ENCODE results near the gene FAIM.
"Not testable (repeated sequence)": the region's sequence is repeated elsewhere in the genome, so short reads cannot be mapped to it uniquely, and the experiment has no call there.

FAIM gene

GRCh38 chr3:138608322-138609135, at the start of gene FAIM:
Gene FAIM, plus strand, starts transcription at chr3:138608771. Its CDS starts 10,956 bp downstream, at chr3:138619727.
- peak; percentile 55 to 77 (median 61) for DNase-seq

- no peak for DNase-seq
These were observed 49.4 kb upstream of the FAIM start for GRCh38 chr3:138559134-138559533.

- no peak for DNase-seq
These were observed 48.1 kb upstream of the FAIM start for GRCh38 chr3:138560501-138560900.

GRCh38 chr3:138562902-138563301, 45.7 kb upstream of the FAIM start:
- DNase-seq = not testable (repeated sequence)

GRCh38 chr3:138566293-138566692, 42.3 kb upstream of the FAIM start:
- not testable (repeated sequence) for DNase-seq

GRCh38 chr3:138567403-138567802, 41.2 kb upstream of the FAIM start:
- DNase-seq = no peak

GRCh38 chr3:138569090-138569489, 39.5 kb upstream of the FAIM start:
- no peak for DNase-seq

- DNase-seq = not testable (repeated sequence)
These were observed 38.9 kb upstream of the FAIM start for GRCh38 chr3:138569624-138570023.

- no peak for DNase-seq
These were observed 35.4 kb upstream of the FAIM start for GRCh38 chr3:138573138-138573537.

- DNase-seq = peak; percentile 75 to 89 (median 84)
These were observed 30.4 kb upstream of the FAIM start for GRCh38 chr3:138578141-138578540.

GRCh38 chr3:138578961-138579574, 29.5 kb upstream of the FAIM start:
- DNase-seq = no peak

GRCh38 chr3:138587374-138587773, 21.2 kb upstream of the FAIM start:
- no peak for DNase-seq

GRCh38 chr3:138588445-138588844, 20.1 kb upstream of the FAIM start:
- no peak for DNase-seq

- no peak for DNase-seq
These were observed 17.2 kb upstream of the FAIM start for GRCh38 chr3:138591392-138591791.

- DNase-seq = no peak
These were observed 15.0 kb upstream of the FAIM start for GRCh38 chr3:138593488-138594149.

- peak; percentile 93 to 95 (median 94) for DNase-seq
These were observed 14.2 kb upstream of the FAIM start, which contains the start of gene CEP70 for GRCh38 chr3:138594150-138594934. Gene CEP70, minus strand, starts transcription at chr3:138594260. Its CDS starts 21,333 bp downstream, at chr3:138572927.

GRCh38 chr3:138594935-138595610, 13.5 kb upstream of the FAIM start:
- DNase-seq = no peak

GRCh38 chr3:138597186-138597976, 11.2 kb upstream of the FAIM start:
- not testable (repeated sequence) for DNase-seq

- DNase-seq = no peak
These were observed 10.0 kb upstream of the FAIM start for GRCh38 chr3:138598534-138598933.

GRCh38 chr3:138600100-138600745, 8.3 kb upstream of the FAIM start:
- DNase-seq = no peak

- DNase-seq = peak; percentile 82 to 90 (median 88)
These were observed 6.9 kb upstream of the FAIM start for GRCh38 chr3:138601661-138602060.
